IPS-15b (cell line): ENCODE measurements around the gene TGFBR2.

Experiments used
- H3K27me3 ChIP-seq: one replicate; pipeline ENCODE4 v1.6.1; 2013; ENCODE audit warnings: low read length; ENCODE audit not compliant: control insufficient read depth, insufficient read depth
- H3K36me3 ChIP-seq: one replicate; pipeline ENCODE4 v1.6.1; 2013; ENCODE audit warnings: low read length; ENCODE audit not compliant: control insufficient read depth, insufficient read depth
- H3K4me1 ChIP-seq: one replicate; pipeline ENCODE4 v1.6.1; 2013; ENCODE audit warnings: mild to moderate bottlenecking, low read length; ENCODE audit not compliant: control insufficient read depth, insufficient read depth
- H3K4me3 ChIP-seq: one replicate; pipeline ENCODE4 v1.5.1; 2013; ENCODE audit warnings: low read depth, low read length
- H3K9ac ChIP-seq: one replicate; pipeline ENCODE4 v1.6.1; 2013; ENCODE audit warnings: low read depth, mild to moderate bottlenecking, low read length
- H3K9me3 ChIP-seq: one replicate; pipeline ENCODE4 v1.6.1; 2013; ENCODE audit warnings: mild to moderate bottlenecking, low read length; ENCODE audit not compliant: control insufficient read depth, insufficient read depth

The TGFBR2 gene

GRCh38 chr3:30710017-30710416 is 103.6 kb downstream of the TGFBR2 start:
- Histone ChIP-seq H3K4me3 (no peak overlapping the region), H3K9me3 (peaks cover 3% of the 10 kb centered on the region), H3K9ac (no peak overlapping the region), H3K27me3 (no peaks in the 10 kb centered on the region), H3K4me1 (no peaks in the 10 kb centered on the region), H3K36me3 (no peaks in the 10 kb centered on the region)

GRCh38 chr3:30711151-30711550 is 104.8 kb downstream of the TGFBR2 start:
- no peak overlapping the region for H3K4me3 ChIP-seq
- no peaks in the 10 kb centered on the region for H3K4me1 ChIP-seq
- no peaks in the 10 kb centered on the region for H3K27me3 ChIP-seq
- H3K36me3 ChIP-seq, result no peaks in the 10 kb centered on the region
- no peak overlapping the region for H3K9ac ChIP-seq
- H3K9me3 ChIP-seq, result peaks cover 3% of the 10 kb centered on the region

GRCh38 chr3:30711867-30712266 is 105.5 kb downstream of the TGFBR2 start:
- Histone ChIP-seq H3K4me3 (no peak overlapping the region), H3K9me3 (no peaks in the 10 kb centered on the region), H3K4me1 (no peaks in the 10 kb centered on the region), H3K36me3 (no peaks in the 10 kb centered on the region), H3K9ac (no peak overlapping the region), H3K27me3 (no peaks in the 10 kb centered on the region)

- Histone ChIP-seq H3K4me3 (no peak overlapping the region), H3K9ac (no peak overlapping the region), H3K27me3 (no peaks in the 10 kb centered on the region), H3K36me3 (no peaks in the 10 kb centered on the region), H3K9me3 (no peaks in the 10 kb centered on the region), H3K4me1 (no peaks in the 10 kb centered on the region)
Observed at GRCh38 chr3:30712991-30713390, 106.6 kb downstream of the TGFBR2 start.

GRCh38 chr3:30713885-30714503 is 107.6 kb downstream of the TGFBR2 start:
- Histone ChIP-seq H3K4me3 (no peak overlapping the region), H3K9me3 (no peaks in the 10 kb centered on the region), H3K36me3 (no peaks in the 10 kb centered on the region), H3K4me1 (no peaks in the 10 kb centered on the region), H3K9ac (no peak overlapping the region), H3K27me3 (no peaks in the 10 kb centered on the region)

- H3K36me3 ChIP-seq, result no peaks in the 10 kb centered on the region
- H3K4me1 ChIP-seq, result no peaks in the 10 kb centered on the region
- no peak overlapping the region for H3K4me3 ChIP-seq
- no peaks in the 10 kb centered on the region for H3K27me3 ChIP-seq
- H3K9me3 ChIP-seq, result no peaks in the 10 kb centered on the region
- H3K9ac ChIP-seq, result no peak overlapping the region
Observed at GRCh38 chr3:30719536-30719935, 113.1 kb downstream of the TGFBR2 start.

- Histone ChIP-seq H3K9me3 (no peaks in the 10 kb centered on the region), H3K4me3 (no peak overlapping the region), H3K36me3 (no peaks in the 10 kb centered on the region), H3K4me1 (no peaks in the 10 kb centered on the region), H3K9ac (no peak overlapping the region), H3K27me3 (no peaks in the 10 kb centered on the region)
Observed at GRCh38 chr3:30720586-30721313, 114.3 kb downstream of the TGFBR2 start.

GRCh38 chr3:30721314-30721634 is 114.9 kb downstream of the TGFBR2 start:
- no peak overlapping the region for H3K4me3 ChIP-seq
- no peak overlapping the region for H3K9ac ChIP-seq

GRCh38 chr3:30723211-30723610 is 116.8 kb downstream of the TGFBR2 start:
- H3K4me1 ChIP-seq, result no peaks in the 10 kb centered on the region
- H3K27me3 ChIP-seq, result no peaks in the 10 kb centered on the region
- H3K9ac ChIP-seq, result no peak overlapping the region
- H3K9me3 ChIP-seq, result no peaks in the 10 kb centered on the region
- H3K4me3 ChIP-seq, result no peak overlapping the region
- H3K36me3 ChIP-seq, result no peaks in the 10 kb centered on the region

More at GRCh38 chr3:30721314-30721634, 114.9 kb downstream of the TGFBR2 start:
- Histone ChIP-seq H3K9me3 (no peaks in the 10 kb centered on the region), H3K36me3 (no peaks in the 10 kb centered on the region), H3K27me3 (no peaks in the 10 kb centered on the region), H3K4me1 (no peaks in the 10 kb centered on the region)

- Histone ChIP-seq H3K27me3 (no peaks in the 10 kb centered on the region), H3K9me3 (no peaks in the 10 kb centered on the region), H3K9ac (no peak overlapping the region), H3K36me3 (no peaks in the 10 kb centered on the region), H3K4me1 (no peaks in the 10 kb centered on the region), H3K4me3 (no peak overlapping the region)
Observed at GRCh38 chr3:30724863-30725262, 118.5 kb downstream of the TGFBR2 start.

GRCh38 chr3:30728143-30728542 is 121.7 kb downstream of the TGFBR2 start:
- no peaks in the 10 kb centered on the region for H3K27me3 ChIP-seq
- no peaks in the 10 kb centered on the region for H3K4me1 ChIP-seq
- H3K9me3 ChIP-seq, result no peaks in the 10 kb centered on the region
- H3K4me3 ChIP-seq, result no peak overlapping the region
- no peak overlapping the region for H3K9ac ChIP-seq
- H3K36me3 ChIP-seq, result no peaks in the 10 kb centered on the region

- Histone ChIP-seq H3K27me3 (no peaks in the 10 kb centered on the region), H3K36me3 (no peaks in the 10 kb centered on the region), H3K9ac (no peak overlapping the region), H3K9me3 (no peaks in the 10 kb centered on the region), H3K4me3 (no peak overlapping the region), H3K4me1 (no peaks in the 10 kb centered on the region)
Observed at GRCh38 chr3:30729512-30729911, 123.1 kb downstream of the TGFBR2 start.
